K562 (cell line): ENCODE results near the gene RRP9. TPM values are rescaled to one million over a fixed set of nuclear protein-coding genes. Genes with fewer than 3 reads are reported as not detected.

Source experiments
- ATAC-seq: fragments of 200-7000 bp; cut with Tn5 transposase; 3 replicates; pipeline ENCODE4 v1.9.1; 2020; ENCODE audit warnings: moderate library complexity
- BruUV-seq: library from RNA; stranded (reverse); fragments of 400-500 nt; replicated peaks from 2 replicates; lab custom pipeline; 2021; lab: Mats Ljungman, UMichigan
- CTCF ChIA-PET: fragments of 300-600 bp; formaldehyde crosslinking; extraction: SDS; loops from one replicate; lab custom pipeline; 2021; ENCODE audit warnings: low intra/inter-chr PET ratio; lab: Yijun Ruan, JAX
- POLR2A ChIA-PET: fragments of 300-600, 350-650 bp; sonication (Branson Sonifier 250); formaldehyde crosslinking; extraction: SDS; loops from one replicate; lab custom pipeline; 2021; ENCODE audit warnings: antibody characterized with exemption, inconsistent platforms; lab: Yijun Ruan, JAX
- DNase-seq, 4 experiments: peaks; one replicate each; pipeline versions ENCODE4 v3.0.0 to v3.0.0-alpha.2; 2011 to 2018; ENCODE audit warnings: low spot score in 3 of 4, mixed read lengths in 3 of 4; ENCODE audit errors: extremely low read depth in 1 of 4
- FAIRE-seq: peaks from 2 replicates; lab custom pipeline; 2011; peaks lifted over from hg19 to GRCh38; lab: Jason Lieb, UNC
- H2AFZ ChIP-seq: 2 replicates; pipeline ENCODE4 v1.6.0; 2011; ENCODE audit warnings: low read depth, low read length, control low read depth, inconsistent platforms
- H3K27ac ChIP-seq: fragments of 200-600 bp; 3 replicates; pipeline ENCODE4 v1.8.0; 2011; ENCODE audit warnings: low read depth, mild to moderate bottlenecking, control low read depth, inconsistent platforms, low read length, moderate library complexity, mixed read lengths; ENCODE audit errors: extremely low read depth
- H3K27me3 ChIP-seq, 2 experiments: fragments of 300-600 bp in 1 of 2; 2 replicates in 1 of 2; 3 replicates in 1 of 2; pipeline versions ENCODE4 v1.6.0 to v1.8.0; 2011; ENCODE audit warnings: inconsistent platforms in 2 of 2, low read length in 2 of 2, mild to moderate bottlenecking in 1 of 2, mixed read lengths in 1 of 2, moderate library complexity in 1 of 2; ENCODE audit not compliant: control insufficient read depth in 2 of 2, insufficient read depth in 2 of 2
- H3K36me3 ChIP-seq: fragments of 300-600 bp; 3 replicates; pipeline ENCODE4 v1.8.0; 2011; ENCODE audit warnings: mild to moderate bottlenecking, low read length, inconsistent platforms; ENCODE audit not compliant: control insufficient read depth, insufficient read depth
- H3K4me1 ChIP-seq, 2 experiments: fragments of 200-600 bp in 1 of 2; replicated peaks in 1 of 2; 2 replicates in 1 of 2; 3 replicates in 1 of 2; pipeline versions ENCODE4 v1.5.1 to v1.8.0; 2011; ENCODE audit warnings: inconsistent platforms in 2 of 2, low read length in 2 of 2, mild to moderate bottlenecking in 1 of 2, mixed read lengths in 1 of 2, moderate library complexity in 1 of 2; ENCODE audit not compliant: control insufficient read depth in 2 of 2, insufficient read depth in 2 of 2
- H3K4me2 ChIP-seq: 2 replicates; pipeline ENCODE4 v1.6.1; 2011; ENCODE audit warnings: low read length, control low read depth, inconsistent platforms, mixed read lengths; ENCODE audit not compliant: insufficient read depth
- H3K4me3 ChIP-seq: fragments of 200-600 bp; sonication (generic), shearing (Covaris generic); 2 replicates; pipeline ENCODE4 v1.5.1; 2016; ENCODE audit warnings: control low read depth, inconsistent platforms
- H3K79me2 ChIP-seq: fragments of 200-600 bp; 3 replicates; pipeline ENCODE4 v1.8.0; 2011; ENCODE audit warnings: low read length, inconsistent platforms; ENCODE audit not compliant: control insufficient read depth, insufficient read depth
- H3K9ac ChIP-seq, 2 experiments: 2 replicates each; pipeline versions ENCODE4 v1.6.0 to v1.6.1; 2011; ENCODE audit warnings: low read depth in 2 of 2, low read length in 2 of 2, control low read depth in 1 of 2, inconsistent platforms in 1 of 2, mild to moderate bottlenecking in 1 of 2, mixed read lengths in 1 of 2; ENCODE audit not compliant: insufficient read depth in 1 of 2
- H3K9me1 ChIP-seq: one replicate; pipeline ENCODE4 v1.6.0; 2011; ENCODE audit warnings: inconsistent platforms, mild to moderate bottlenecking, low read length, moderate library complexity; ENCODE audit not compliant: control insufficient read depth, insufficient read depth
- H3K9me3 ChIP-seq: replicated peaks from 2 replicates; pipeline ENCODE4 v1.5.1; 2011; ENCODE audit warnings: low read depth, low read length, inconsistent platforms; ENCODE audit not compliant: control insufficient read depth, insufficient read depth
- H4K20me1 ChIP-seq: replicated peaks from 2 replicates; pipeline ENCODE4 v1.6.1; 2011; ENCODE audit warnings: low read length, inconsistent platforms, mixed read lengths; ENCODE audit not compliant: control insufficient read depth, insufficient read depth
- AFF1 ChIP-seq, 2 experiments: fragments of 450-650 bp; IDR thresholded peaks; 2 replicates each; pipeline ENCODE4 v1.6.1; 2018; ENCODE audit warnings: mild to moderate bottlenecking in 2 of 2, low read depth in 1 of 2; ENCODE audit not compliant: partially characterized antibody in 2 of 2
- HDAC3 ChIP-seq: fragments of 450-650 bp; IDR thresholded peaks from 2 replicates; pipeline ENCODE4 v1.6.1; 2018; ENCODE audit warnings: borderline replicate concordance, mild to moderate bottlenecking, moderate library complexity; ENCODE audit not compliant: partially characterized antibody
- KLF1 ChIP-seq: fragments of 450-650 bp; IDR thresholded peaks from 2 replicates; pipeline ENCODE4 v1.6.1; 2016; ENCODE audit warnings: missing genetic modification characterization, missing compliant biosample characterization
- LARP7 ChIP-seq: fragments of 450-650 bp; IDR thresholded peaks from 2 replicates; pipeline ENCODE4 v1.6.1; 2016
- NRF1 ChIP-seq, 2 experiments: fragments of 450-650 bp; IDR thresholded peaks in 1 of 2; conservative IDR thresholded peaks in 1 of 2; 2 replicates each; pipeline ENCODE4 v1.6.1; 2014; ENCODE audit warnings: mild to moderate bottlenecking in 2 of 2
- TAF7 ChIP-seq: fragments of 450-650 bp; IDR thresholded peaks from 2 replicates; pipeline ENCODE4 v1.6.1; 2016; ENCODE audit warnings: missing genetic modification characterization, missing compliant biosample characterization
- USF1 ChIP-seq: sonication (generic); formaldehyde crosslinking; IDR thresholded peaks from 2 replicates; pipeline ENCODE4 v1.9.0; 2022; ENCODE audit warnings: mild to moderate bottlenecking, missing genetic modification reagents
- ZBTB7A ChIP-seq: IDR thresholded peaks from 2 replicates; pipeline ENCODE4 v1.6.1; 2011; ENCODE audit warnings: low read depth, mild to moderate bottlenecking, low read length, moderate library complexity, borderline replicate concordance; ENCODE audit not compliant: control insufficient read depth
- ZNF384 ChIP-seq: IDR thresholded peaks from 2 replicates; pipeline ENCODE4 v1.6.1; 2012; ENCODE audit warnings: low read depth, low read length, improper control_type of control experiment
- WGBS: fragments of 100-300 bp; shearing (Covaris generic); methylation state at CpG from one replicate; pipeline ENCODE4 v1.1.6; 2016; ENCODE audit warnings: low coverage, mixed read lengths; ENCODE audit not compliant: insufficient coverage; ENCODE audit errors: missing lambda C conversion rate; 5-methylcytosine and 5-hydroxymethylcytosine counted together
- in situ Hi-C: fragments of 300-500 bp; cut with MboI; formaldehyde crosslinking; loops from 4 replicates; pipeline ENCODE4 v1.15.0; 2018; ENCODE audit warnings: inconsistent platforms, mixed read lengths
- intact Hi-C: fragments of 100-400 bp; cut with micrococcal nuclease; formaldehyde crosslinking; loops from 2 replicates; pipeline ENCODE4 v1.14.2; 2022
- polyA plus RNA-seq, 8 experiments: library from polyadenylated mRNA; depleted of rRNA in 4 of 8; stranded (reverse) in 5 of 8; unstranded in 3 of 8; fragments of >200 nt; fragmentation: Nextera tagmentation in 2 of 8; fragmentation: Illumina TruSeq in 1 of 8; extraction: Ambion mirVana in 2 of 8; extraction: Trizol in 1 of 8; gene quantifications; 2 replicates each; pipeline versions ENCODE4 v1.2.1 to v1.2.3, GENCODE V29; 2011 to 2014; ENCODE audit warnings: inconsistent platforms in 1 of 8, missing spikeins in 1 of 8
- total RNA-seq, 7 experiments: library from RNA; depleted of rRNA in 6 of 7; stranded (reverse); fragments of >200 nt in 6 of 7; fragmentation: Illumina TruSeq in 2 of 7; extraction: Trizol in 2 of 7; gene quantifications; 2 replicates each; pipeline versions ENCODE4 v1.2.1 to v1.2.3, GENCODE V29; 2011 to 2021; ENCODE audit warnings: low replicate concordance in 1 of 7

The RRP9 gene
- total and polyA plus RNA-seq, 9 of the 15 experiments (the other 6 are each of a cell fraction or from before 2014, with no cell fraction given), result 5.2 to 67.0 (median 45.9) TPM

GRCh38 chr3:51983578-51984268 lies 42.0 kb upstream of the RRP9 start:
- Histone ChIP-seq H3K4me3 (peak overlapping the region; percentile 55), H3K36me3 (peaks cover 28% of the 10 kb centered on the region; the same call in 2 of the 3 replicates), H3K9ac (peak overlapping the region; percentile 94 to 97), H3K79me2 (peaks cover 47% of the 10 kb centered on the region), H3K27me3 (no peaks in the 10 kb centered on the region), H3K4me1 (peaks cover 35 to 65% of the 10 kb centered on the region in 2 experiments; a peak in 4 of 5 replicates), H4K20me1 (no peaks in the 10 kb centered on the region), H2AFZ (peak overlapping the region; percentile 51; the same call in 1 of the 2 replicates), H3K4me2 (peak overlapping the region; percentile 96), H3K9me1 (no peaks in the 10 kb centered on the region), H3K27ac (peak overlapping the region; percentile 91), H3K9me3 (no peaks in the 10 kb centered on the region)
- 2% methylated on average over 21 of the region's 22 CpGs for WGBS
- FAIRE-seq, result no peak
- CTCF ChIA-PET, result no interaction called here
- intact Hi-C loops (loop anchor here (1.0 kb wide), 1 partner anchor 8 kb away; no protein-coding TSS in a partner anchor), in situ Hi-C loops (no loop called here)
- TSS peak; percentile 92 for BruUV-seq
- DNase-seq, result peak in 3 of 4 experiments; percentile 25 to 57 (median 36)
- POLR2A ChIA-PET, result interaction anchor here (0.5 to 5.2 kb wide), 5 partner anchors 10 to 42 kb away, joined by 3 to 105 read pairs (median 4); partner anchors contain the start of genes ABHD14A, ABHD14B, PARP3 and RPL29
- ATAC-seq, result peak; percentile 52
- TF ChIP-seq ZBTB7A (peak; percentile 32; the same call in 1 of the 2 replicates), TAF7 (tag) (peak; percentile 65; the same call in 1 of the 2 replicates), NRF1 (conservative IDR thresholded peaks at IDR 0.05 in 1 of 2, IDR thresholded peaks at IDR 0.05 in 1 of 2) (no peak), ZNF384 (peak; percentile 57), HDAC3 (no peak), AFF1 (IDR thresholded peaks at IDR 0.05; ENCODE audit: low read depth in 1 of 2, partially characterized antibody in 2 of 2) (peak in 1 of 2 experiments; percentile 37), USF1 (no peak), LARP7 (0 out of 2 replicates have a peak, but pooled peaks have one; percentile 26), KLF1 (tag) (0 out of 2 replicates have a peak, but pooled peaks have one; percentile 8)
